ENCODE measurements around the gene SH3BP5.
A peak's percentile ranks its signal among the peaks of the same experiment; 100 is the strongest.

SH3BP5 gene

DNA sequence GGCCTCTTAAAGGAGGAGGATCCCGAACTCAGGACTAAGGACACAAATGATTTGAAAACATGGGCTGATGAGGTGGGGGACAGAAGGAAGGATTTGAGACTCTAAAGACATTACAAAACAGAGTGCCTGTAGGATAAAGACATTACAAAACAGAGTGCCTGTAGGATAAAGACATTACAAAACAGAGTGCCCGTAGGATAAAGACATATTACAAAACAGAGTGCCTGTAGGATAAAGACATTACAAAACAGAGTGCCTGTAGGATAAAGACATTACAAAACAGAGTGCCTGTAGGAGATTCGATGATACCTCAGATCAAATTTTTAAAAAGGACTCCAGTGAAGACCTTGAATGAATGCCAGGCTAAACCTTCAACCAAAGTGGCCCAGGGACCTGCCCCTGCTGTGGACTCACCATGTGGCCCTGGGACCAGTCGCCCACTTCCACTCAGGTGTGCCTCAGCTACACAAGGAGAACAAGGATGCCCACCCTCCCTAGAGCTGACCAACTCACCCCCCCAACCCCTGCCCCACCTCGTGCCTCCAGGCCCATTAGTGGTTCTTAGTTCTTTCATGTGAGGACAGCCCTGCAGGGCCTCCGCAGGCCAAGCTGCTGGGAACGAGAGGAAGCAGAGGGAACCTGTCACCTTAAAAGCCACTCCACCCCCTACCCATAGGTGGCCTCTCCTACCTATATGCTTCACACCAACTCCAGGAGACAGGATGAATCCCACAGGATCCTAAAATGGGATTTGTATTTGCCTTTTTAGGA is 59.8 kb downstream of the SH3BP5 start:
- DNase-seq, result no peak

DNA sequence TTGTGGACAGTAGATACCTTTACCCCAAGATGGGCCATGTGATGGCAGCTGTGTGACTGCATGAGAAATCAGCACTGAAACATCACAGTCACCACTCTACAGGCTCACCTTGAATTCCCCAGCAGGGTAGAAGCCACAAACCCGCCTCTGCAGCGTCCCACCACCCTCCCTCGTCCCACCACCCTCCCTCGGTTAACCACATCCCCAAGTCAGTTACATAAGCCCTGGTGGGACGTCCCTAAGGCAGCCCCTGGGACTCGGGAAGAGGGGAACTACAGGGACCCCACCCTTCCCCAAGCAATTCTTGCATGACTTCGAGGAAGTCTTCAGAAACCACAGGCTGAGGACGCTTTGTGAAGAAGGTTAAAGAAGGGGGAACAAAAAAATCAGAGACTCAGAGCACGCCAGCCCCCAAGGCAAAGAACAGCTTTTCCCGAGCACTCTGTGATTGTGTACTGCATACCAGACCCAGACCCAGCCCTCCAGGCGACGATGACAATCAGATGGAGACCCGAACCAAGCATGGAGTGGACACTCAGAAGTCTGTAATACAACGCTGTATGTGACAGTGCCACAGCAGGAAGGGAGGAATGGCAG is 60.5 kb downstream of the SH3BP5 start:
- DNase-seq, result no peak

DNA sequence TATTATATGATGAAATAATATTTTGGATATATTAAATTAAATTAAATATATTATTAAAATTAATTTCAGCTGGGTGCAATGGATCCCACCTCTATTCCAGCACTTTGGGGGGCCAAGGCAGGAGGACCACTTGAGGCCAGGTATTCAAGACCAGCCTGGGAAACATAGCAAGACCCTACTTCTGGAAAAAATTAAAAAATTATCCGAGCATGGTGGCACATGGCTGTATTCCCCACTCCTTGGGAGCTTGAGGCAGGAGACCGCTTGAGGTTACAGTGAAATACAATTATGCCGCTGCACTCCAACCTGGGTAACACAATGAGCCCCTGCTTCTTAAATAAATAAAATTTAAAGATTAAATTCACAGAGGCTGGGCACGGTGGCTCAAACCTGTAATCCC is 61.4 kb downstream of the SH3BP5 start:
- DNase-seq, result no peak

DNA sequence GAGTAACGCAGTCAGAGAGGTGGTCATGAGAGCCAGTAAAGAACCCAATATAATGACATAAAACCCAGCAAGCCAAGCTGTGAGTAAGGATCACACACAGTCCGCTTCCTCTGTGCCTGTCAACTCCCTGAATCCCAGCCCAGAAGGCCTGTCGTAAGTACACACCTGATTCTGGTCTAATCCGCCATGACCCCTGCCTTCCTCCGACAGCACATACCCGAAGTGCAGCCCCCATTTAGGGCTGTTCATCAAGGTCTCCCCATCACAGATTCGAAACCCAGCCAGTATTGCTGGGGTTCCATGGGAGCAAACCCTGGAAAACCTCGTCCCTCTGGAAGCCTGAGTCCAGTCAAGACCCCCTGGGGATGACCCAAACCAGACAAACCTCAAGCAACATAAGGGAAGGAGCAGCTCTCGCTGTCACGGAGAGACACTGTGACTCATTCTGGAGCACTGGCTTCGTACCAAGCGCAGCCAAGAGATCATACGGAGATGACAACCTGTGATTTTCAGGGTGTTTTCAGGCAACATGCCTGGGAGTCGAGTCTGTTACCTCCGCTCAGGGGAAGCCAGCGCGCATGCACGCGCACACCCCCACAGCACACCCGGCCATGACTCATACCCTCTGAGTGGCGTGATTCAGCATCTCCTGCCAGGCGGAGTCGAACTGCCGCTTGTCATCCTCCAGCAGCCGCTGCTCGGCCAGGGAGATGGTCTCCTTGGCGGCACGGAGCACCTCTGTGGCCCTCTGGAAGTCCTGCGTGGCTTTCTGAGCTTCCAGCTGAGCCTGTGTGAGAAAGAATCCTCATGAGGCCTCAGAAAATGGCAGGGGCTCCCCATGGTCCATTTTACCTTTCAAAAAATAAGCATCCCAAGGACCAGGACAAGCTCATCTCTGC is 63.0 kb downstream of the SH3BP5 start:
- DNase-seq, result peak; percentile 89

DNA sequence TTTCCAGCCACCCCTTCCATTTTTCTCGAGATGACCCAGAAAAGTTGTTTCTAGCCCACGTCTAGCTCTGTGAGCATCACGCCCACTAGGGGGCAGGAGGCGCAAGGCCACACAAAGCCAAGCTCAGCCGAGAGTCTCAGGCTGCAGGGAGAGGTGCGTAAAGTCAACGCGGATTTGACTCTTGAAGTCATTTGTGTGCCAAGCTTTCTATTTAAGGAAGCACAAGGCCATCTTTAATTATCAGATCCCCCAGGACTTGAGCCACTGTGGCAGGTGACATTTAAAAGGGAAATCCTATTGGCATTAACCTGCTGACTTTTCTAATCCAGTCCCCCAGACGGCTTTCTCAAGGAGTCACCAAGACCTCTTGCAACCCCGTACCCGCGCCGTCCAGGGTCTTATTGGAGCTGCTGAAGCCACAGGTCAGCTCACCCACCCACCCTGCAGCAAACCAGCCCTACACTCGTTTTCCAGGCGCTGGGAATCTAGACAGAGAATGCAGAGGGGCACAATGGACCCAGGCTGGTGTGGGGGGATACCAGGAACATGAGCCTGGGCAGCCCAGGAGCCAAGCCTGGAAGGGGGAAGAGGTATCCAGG is 64.3 kb downstream of the SH3BP5 start:
- peak; percentile 77 for DNase-seq

DNA sequence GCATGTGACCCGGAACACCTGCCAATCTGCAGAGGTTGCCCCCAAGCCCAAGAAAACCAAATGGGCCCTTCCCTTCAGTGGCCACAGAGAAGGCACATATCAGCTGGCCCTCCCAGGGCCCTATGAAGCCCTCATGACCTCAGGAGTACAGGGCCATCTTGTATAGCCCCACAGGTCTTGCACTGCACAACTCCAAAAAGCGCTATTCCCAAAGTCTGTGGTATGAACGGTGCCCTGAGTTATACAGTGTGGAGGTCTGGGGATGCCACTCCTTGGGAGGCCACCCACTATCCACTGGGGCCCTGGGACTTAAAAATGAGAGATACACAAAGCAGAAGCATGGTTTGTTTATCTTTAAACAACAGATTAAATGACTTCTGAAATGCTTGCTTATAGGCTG is 64.9 kb downstream of the SH3BP5 start:
- DNase-seq, result no peak

DNA sequence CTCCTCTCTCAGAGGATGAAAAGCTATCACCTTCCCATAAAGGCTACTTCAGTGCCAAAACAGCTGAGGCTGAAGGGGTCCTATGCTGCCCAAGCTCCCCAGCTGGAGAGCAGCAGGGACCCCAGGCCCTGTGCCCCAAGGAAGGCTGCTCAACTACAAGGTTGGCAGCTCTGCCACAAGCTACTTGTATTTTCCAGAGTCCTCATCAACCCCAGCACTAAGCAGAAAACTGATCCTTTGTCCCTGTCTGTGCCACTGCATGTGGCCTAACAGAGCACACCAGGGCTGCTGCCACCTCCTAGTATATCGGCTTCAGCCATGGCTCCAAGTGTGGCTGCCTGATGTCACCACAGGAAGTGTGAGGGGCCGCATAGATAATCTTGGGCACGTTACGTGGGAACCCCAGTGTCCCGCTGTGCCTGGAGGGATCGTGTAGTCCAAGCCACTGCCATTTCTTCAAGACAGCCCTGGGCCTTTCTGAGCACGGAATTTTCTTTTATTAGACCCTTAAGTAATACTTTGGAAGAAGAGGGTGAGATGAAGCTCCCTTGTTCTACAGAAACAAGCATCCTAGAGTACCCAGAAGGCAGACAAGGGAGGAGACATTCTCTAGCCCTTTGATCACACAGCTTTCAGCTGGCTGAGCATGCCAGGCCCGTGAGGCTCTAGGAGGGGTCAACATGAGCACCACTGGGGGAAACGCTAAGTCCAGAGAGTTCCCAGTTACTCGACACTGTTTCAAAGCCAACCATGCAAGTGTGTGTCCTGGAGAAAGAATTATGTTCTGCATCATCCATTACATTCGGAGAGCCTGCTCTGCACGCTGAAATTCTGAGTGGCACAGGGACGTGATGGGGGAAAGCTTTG is 65.6 kb downstream of the SH3BP5 start:
- DNase-seq, result no peak

DNA sequence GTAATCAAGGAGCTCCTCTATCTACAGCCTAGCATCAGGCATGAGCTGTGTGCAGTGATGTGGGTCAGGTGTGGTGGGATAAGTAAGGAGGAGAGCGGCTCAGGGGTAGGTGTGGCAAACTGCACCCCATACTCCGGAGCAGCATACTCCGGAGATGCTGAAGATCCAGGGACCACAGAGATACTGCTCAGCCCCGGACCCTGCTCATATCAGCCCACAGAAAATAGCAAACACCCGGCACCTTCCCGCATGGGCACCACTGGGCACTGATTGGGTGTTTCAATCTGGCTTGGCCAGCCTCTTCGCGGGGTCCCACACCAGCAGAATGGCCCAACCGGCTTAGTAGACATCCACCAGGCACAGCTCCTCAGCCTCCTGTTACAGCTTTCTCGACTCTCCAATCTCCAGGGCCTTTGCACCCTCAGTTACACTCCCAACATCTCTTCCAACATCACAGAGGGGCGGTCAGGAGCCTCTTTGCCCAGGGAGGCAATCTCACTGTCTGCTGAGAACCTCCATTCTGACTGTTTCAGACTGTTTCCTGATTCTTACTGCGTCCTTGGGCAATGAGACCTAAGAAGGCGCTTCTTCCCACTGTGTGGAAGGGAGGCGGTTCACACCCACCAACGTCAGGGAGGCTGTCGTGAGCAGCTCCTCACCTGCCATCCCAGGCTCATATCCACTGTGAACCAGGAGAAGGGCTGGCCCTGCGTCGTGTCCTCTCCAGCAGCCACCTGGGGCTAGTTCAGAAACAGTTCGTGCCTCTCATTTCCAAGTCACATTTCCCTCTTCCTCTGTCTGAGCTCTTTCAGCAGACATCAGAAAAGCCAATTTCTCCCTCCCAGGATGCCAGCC is 66.5 kb downstream of the SH3BP5 start:
- no peak for DNase-seq

DNA sequence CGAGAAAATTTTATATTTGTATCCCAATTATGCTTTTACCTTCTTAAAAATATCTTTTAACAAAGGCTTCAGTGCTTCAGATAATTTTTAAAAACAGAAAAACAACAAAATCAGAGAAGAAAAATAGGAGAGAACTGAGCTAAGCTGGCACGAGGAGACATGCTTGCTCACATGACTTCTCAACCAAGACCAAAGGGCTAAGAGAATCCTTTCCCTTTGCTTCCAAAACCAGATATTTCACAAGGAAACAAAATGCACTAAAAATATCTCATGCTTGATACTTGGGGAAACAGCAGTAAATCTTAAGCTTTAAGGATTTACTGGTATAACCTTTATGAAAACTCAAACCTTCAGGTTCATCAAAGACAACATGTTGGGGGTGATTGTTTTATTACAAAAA is 67.9 kb downstream of the SH3BP5 start:
- DNase-seq, result no peak

DNA sequence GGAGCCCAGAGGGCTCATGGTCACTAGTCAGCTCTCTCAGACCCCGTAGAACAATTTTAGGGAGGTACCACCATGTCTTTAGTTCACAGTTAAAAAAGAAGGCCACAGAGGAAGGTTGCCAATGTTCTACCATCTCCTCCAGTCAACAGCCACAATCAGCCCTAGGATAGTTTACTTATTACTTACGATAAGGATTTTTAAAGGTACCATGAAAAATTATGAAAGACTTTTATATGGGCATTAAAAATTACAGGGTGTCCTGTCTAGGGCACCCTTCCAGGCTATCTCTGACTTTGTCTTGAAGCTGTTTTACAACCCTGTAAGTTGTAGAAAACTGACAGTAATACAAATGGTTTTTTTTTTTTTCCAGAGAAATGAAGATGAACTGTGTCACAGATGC is 68.5 kb downstream of the SH3BP5 start:
- DNase-seq, result no peak

DNA sequence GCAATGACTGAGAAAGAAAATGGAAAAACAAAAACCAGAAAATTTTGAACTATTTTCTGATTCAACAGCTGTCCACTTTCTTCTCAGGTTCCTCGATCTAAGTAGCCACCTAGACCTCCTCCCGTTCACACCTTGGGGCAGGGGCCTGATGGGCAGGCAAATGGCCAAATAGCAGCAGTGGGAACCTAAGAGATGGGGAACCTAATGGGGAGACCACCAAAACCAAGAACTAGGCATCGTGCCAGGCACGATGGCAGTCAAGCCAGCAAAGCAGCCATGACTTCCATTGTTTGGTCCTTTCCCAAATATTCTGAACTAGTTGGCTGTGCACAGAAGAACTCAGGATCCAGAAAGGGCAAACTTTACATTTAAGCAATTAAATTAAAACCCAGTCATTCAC is 69.3 kb downstream of the SH3BP5 start:
- no peak for DNase-seq

DNA sequence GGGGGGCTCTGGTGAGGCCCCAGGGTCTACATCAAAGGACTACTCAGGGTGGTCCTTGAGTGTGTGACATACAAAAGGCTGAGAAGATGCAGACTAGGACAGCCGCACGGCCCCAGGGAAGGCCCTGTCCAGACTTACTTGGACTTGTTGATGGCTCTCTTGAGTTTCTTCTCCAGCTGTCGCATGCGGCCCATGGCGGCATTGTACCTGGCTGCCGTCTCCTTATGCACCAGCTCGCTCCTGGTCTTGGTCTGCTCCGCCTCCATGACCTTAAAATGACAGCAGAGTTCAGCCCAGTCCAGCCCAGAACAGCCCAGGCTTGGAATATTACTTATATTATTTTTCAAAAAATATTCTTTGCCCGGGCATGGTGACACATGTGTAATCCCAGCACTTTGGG is 70.4 kb downstream of the SH3BP5 start:
- no peak for DNase-seq

DNA sequence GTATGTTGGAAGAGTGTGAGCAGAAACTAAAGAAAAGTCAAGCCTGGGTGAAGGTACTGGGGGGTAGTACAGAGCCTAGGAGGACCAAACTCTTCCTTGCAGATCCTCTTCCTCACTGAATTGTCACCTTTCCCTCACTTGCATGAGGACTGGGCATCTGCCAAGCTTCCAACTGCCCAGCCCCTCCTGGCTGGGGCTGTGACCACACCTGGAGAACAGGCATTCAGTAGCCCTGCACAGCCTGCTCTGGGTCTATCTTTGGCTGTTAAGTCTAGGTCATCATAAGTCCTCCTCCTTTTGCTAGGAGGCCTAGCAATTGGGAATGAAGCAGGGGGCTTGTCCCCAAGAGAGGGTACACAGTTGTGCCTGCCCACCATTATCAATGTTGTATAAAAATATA is 71.1 kb downstream of the SH3BP5 start:
- DNase-seq, result no peak

DNA sequence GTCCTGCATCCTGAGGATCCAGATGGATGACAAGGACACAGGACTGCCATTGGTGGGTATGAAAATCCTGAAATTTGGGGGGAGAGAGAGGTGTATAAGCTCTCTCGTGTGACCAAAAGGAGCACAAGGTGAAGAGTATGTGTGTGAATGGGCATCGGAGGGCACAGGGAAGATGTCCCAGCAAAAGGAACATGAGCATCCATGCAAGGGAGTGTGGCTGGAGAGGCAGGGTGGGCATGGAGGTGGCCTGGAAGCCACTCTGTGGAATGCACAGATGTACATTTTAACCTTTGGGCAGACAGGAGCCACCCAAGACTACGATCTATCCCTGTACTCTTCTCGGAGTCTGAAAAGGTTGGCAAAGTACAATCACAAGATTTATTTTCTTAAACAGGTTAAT is 71.9 kb downstream of the SH3BP5 start:
- no peak for DNase-seq

DNA sequence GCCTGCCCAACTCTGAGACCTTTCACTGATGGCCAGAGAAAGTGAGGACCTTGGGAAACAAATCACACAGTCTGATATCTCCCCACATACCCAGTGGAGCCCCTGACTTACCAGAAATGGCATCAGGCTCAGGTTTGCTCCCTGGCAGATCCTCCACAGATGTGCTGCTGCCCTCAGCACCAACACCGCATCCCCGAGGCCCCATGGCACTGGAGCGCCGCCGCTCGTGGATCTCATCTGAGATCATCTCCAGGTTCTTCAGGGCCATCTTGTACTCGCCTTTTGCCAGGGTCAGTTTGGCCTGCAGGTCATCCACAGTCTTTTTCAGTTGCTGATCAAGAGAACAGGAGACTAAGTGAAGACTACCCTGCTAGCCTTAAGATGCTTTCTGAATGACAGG is 73.7 kb downstream of the SH3BP5 start:
- no peak for DNase-seq

DNA sequence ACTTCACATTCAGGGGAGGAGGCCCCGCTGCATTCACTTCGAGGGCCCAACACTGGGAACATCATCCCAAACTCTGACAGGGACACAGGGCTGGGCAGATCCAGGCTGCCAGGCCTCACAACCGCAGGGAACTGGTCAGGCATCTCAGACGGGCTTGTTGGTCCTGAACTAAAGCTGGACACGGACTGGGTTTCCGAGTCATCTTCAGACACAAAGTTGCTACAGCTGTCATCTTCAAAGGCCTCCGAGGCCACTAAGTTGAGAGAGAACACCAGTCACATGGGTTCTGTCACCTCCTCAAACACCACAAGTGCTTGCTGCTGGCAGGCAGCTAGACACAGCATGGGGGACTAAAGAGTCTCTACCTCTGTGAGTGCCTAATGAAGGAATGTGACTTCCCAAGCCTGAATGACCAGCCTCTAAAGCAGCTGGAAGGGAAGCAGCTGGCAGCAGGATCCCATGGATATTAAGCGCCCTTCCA is 75.5 kb downstream of the SH3BP5 start:
- no peak for DNase-seq

DNA sequence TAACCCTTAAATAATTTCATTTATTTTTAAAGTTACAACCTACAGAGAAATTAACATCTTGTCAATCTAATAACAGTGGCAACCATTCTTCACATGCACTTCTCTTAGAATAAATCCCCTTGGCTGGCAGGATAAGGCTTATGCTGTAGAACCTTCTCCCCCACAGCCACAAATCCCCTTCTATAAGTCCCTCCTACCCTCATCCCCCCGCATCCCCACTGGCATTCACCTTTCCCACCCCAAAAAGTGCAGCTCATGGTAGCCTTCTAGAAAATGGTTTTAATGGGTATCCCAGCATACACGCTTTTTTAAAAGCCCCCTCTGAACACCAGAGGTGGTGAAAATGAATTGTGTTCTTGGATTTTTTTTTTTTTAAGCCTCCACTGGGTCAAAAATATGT is 77.2 kb downstream of the SH3BP5 start:
- no peak for DNase-seq

DNA sequence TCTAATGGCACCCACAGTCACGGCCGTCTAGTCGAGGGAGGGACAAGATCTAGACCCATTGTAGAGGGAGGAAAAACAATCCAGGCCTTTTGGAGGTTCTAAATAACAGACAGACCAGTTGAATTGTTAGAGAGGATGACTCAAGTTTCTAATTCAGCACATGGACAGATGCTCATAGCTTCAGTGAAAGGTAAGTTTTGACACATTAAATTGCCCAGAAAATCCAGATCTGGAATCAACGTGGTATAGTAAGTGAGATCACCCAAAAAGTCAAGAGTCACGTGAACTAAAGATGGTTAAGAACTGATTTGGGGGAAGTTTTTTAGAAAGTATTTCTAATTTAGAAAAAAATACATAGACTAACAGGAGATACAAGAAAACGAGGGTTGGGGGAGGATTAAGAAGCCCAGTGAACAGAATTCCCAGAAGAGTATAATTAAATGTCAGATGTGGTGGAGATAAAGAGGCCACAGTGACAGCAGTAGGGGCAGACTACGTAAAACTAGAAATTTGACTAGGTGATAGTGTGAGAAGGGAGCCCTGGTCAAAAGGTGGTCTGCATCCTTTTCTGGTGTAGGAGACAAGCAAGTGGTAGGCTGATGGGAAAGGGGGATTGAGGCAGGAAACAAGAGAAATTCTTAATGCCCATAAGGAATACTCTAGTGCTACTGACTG is 79.2 kb downstream of the SH3BP5 start:
- DNase-seq, result no peak

DNA sequence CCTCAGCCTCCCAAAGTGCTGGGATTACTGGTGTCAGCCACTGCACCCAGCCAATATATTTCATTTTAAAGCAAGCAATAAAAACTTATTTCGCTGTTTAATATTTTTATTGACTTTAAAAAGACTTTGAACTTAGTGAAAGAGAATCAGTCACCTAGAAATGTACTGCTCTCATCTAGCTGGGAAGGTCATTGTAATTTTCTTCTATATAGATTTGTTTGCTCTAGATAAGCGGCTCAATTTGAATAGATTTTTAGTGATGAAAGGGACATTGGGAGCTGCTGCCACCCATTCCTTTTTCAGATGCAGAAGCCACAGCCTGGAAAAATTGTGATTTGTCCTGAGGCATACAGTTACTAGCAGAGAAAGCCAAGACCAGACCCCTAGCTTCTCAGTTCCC is 86.2 kb downstream of the SH3BP5 start:
- DNase-seq, result no peak

DNA sequence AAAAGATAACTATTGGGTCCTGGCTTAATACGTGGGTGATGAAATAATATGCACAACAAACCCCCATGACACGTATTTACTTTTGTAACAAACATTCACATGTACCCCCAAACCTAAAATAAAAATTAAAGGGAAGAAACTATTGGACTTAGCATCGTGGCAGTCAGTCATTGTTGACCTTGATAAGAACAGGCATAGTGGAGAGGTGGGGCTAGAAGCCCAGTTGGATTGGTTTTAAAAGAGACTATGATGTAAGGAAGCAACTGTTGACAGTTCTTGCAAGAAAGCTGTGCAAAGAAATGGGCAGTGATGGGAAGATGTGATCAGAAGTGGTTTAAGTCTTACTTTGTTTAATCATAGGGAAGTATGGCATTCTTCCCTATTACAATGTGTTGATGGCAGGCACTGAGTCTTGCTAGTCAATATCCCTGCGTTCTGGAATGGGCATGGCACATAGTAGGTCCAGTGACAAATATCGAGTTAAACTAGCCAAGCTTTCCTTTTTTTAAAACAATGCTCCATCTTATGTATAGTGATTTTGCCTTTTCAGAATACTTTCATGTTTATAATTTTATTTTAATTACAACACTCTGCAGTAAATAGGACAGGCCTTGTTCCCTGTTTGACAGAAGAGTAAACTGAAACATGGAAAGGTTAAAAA is 88.4 kb downstream of the SH3BP5 start:
- DNase-seq, result no peak

All from DMS53 (cell line).